Mesendoderm (in vitro differentiated cells): ENCODE data around the gene KRI1. TPM values are rescaled to one million over a fixed set of nuclear protein-coding genes. Genes with fewer than 3 reads are reported as not detected.

Source experiments
- DNase-seq: peaks from one replicate; pipeline ENCODE4 v3.0.0; 2013
- H2AK5ac ChIP-seq: 2 replicates; pipeline ENCODE4 v1.6.1; 2013; ENCODE audit warnings: low read length, inconsistent platforms
- H2BK120ac ChIP-seq: 2 replicates; pipeline ENCODE4 v1.6.1; 2013; ENCODE audit warnings: low read depth, mild to moderate bottlenecking, low read length, moderate library complexity, mixed read lengths
- H2BK15ac ChIP-seq: replicated peaks from 2 replicates; pipeline ENCODE4 v1.6.1; 2013; ENCODE audit warnings: low read depth, mild to moderate bottlenecking, moderate library complexity
- H2BK5ac ChIP-seq: 2 replicates; pipeline ENCODE4 v1.6.1; 2013; ENCODE audit warnings: low read length, inconsistent platforms
- H3K18ac ChIP-seq: 2 replicates; pipeline ENCODE4 v1.6.1; 2013; ENCODE audit warnings: mild to moderate bottlenecking, low read length, mixed read lengths
- H3K23ac ChIP-seq: one replicate; pipeline ENCODE4 v1.6.1; 2013; ENCODE audit warnings: low read length
- H3K27ac ChIP-seq: 2 replicates; pipeline ENCODE4 v1.5.1; 2013; ENCODE audit warnings: low read depth, mild to moderate bottlenecking, inconsistent platforms, low read length, moderate library complexity
- H3K27me3 ChIP-seq: 2 replicates; pipeline ENCODE4 v1.6.1; 2013; ENCODE audit warnings: low read length, control low read depth, mild to moderate bottlenecking, inconsistent platforms; ENCODE audit not compliant: insufficient read depth, poor library complexity
- H3K36me3 ChIP-seq: 2 replicates; pipeline ENCODE4 v1.6.1; 2013; ENCODE audit warnings: low read length, inconsistent platforms; ENCODE audit not compliant: control insufficient read depth, insufficient read depth
- H3K4ac ChIP-seq: one replicate; pipeline ENCODE4 v1.6.1; 2013; ENCODE audit warnings: low read depth, mild to moderate bottlenecking, low read length, moderate library complexity
- H3K4me1 ChIP-seq: 2 replicates; pipeline ENCODE4 v1.6.1; 2013; ENCODE audit warnings: low read depth, low read length, inconsistent platforms; ENCODE audit not compliant: control insufficient read depth
- H3K4me2 ChIP-seq: 2 replicates; pipeline ENCODE4 v1.6.1; 2013; ENCODE audit warnings: low read length
- H3K4me3 ChIP-seq: 2 replicates; pipeline ENCODE4 v1.5.1; 2013; ENCODE audit warnings: mild to moderate bottlenecking, low read length
- H3K56ac ChIP-seq: one replicate; pipeline ENCODE4 v1.6.1; 2013; ENCODE audit warnings: low read length
- H3K79me1 ChIP-seq: 2 replicates; pipeline ENCODE4 v1.6.1; 2013; ENCODE audit warnings: low read length, inconsistent platforms
- H3K79me2 ChIP-seq: 2 replicates; pipeline ENCODE4 v1.6.1; 2013; ENCODE audit warnings: mild to moderate bottlenecking, low read length; ENCODE audit not compliant: control insufficient read depth, insufficient read depth
- H3K9ac ChIP-seq: 2 replicates; pipeline ENCODE4 v1.6.1; 2013; ENCODE audit warnings: low read length, inconsistent platforms
- H4K5ac ChIP-seq: one replicate; pipeline ENCODE4 v1.6.1; 2013; ENCODE audit warnings: low read length
- H4K8ac ChIP-seq: one replicate; pipeline ENCODE4 v1.6.1; 2013; ENCODE audit warnings: low read depth, mild to moderate bottlenecking, control low read depth, low read length, moderate library complexity
- WGBS: extraction: QIAGEN DNeasy Blood & Tissue Kit; methylation state at CpG from one replicate; pipeline ENCODE4 v1.1.7; 2013; ENCODE audit warnings: low lambda C conversion rate, missing lambda C conversion rate; ENCODE audit not compliant: insufficient coverage; ENCODE audit errors: extremely low coverage; 5-methylcytosine and 5-hydroxymethylcytosine counted together
- polyA plus RNA-seq, 2 experiments: library from polyadenylated mRNA; stranded (reverse); fragments of 200-250 nt; gene quantifications; one replicate each; pipeline ENCODE4 v1.2.3, GENCODE V29; 2013

The KRI1 gene
- polyA plus RNA-seq (2013, experiment 1 of 2) = 32.6 TPM
- 31.2 TPM for polyA plus RNA-seq (2013, experiment 2 of 2)

DNA sequence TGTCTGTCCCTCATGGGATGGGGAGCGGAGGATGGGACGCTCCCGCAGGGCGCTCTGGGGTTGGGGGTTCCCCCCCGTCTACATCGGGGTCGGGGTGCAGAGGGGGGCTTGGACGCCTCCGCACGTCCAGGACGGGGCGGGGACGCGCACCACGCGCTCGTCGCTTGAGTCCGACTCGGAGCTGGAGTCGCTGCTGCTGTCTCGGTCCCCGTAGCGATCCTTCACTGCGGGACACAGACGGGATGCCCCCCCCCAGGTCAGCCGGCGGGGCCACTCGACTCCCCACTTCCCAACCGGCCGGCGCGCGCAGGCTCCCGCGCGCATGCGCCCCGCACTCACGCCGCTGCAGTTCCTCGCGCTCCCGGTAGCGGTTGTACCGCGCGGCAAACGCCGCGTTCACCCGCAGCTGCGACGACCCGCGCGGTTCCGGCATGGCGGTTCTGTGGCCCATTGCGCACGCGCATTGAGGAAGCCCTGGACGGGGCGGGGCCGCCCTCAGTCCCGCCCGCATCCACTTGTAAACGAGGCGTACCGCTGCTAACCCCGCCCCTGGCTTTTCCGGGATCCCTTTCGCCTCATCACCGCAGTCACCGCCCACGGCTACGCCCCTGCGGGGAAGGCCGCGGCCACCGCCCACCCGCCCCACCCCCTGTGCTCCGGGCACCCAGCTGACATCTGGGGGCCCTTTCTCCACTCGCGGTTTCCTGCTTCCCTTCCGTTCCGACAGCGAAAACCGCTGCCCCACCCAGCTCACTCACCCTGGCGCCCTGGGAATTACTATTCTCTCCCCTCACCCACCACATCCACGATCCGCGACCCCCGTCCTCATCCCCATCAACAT is at the start of gene KRI1:
TSS of gene KRI1 (minus strand) at position 444 of the 841 bp plus-strand sequence. CDS start at position 433, 11 bp downstream.
- Histone ChIP-seq H2BK15ac (no peak within 1 kb of the TSS), H3K4ac (peak within 1 kb of the TSS; percentile 82), H3K36me3 (no peaks in the 10 kb centered on the region), H2BK5ac (no peak within 1 kb of the TSS), H3K4me3 (peak within 1 kb of the TSS; percentile 83), H3K23ac (peak within 1 kb of the TSS; percentile 80), H3K27me3 (no peaks in the 10 kb centered on the region), H3K9ac (peak within 1 kb of the TSS; percentile 95), H3K79me2 (peaks cover 3% of the 10 kb centered on the region), H3K56ac (peak within 1 kb of the TSS; percentile 97), H2BK120ac (no peak within 1 kb of the TSS), H3K4me2 (peak within 1 kb of the TSS; percentile 80), H3K27ac (peak within 1 kb of the TSS; percentile 91), H3K79me1 (peaks cover 3% of the 10 kb centered on the region), H3K4me1 (peaks cover 2% of the 10 kb centered on the region), H4K5ac (no peak within 1 kb of the TSS), H4K8ac (no peak within 1 kb of the TSS), H2AK5ac (no peak within 1 kb of the TSS), H3K18ac (peak within 1 kb of the TSS; percentile 80)
- DNase-seq = peak; percentile 96
- WGBS = no CpG with 5 or more reads among the region's 94 CpGs

DNA sequence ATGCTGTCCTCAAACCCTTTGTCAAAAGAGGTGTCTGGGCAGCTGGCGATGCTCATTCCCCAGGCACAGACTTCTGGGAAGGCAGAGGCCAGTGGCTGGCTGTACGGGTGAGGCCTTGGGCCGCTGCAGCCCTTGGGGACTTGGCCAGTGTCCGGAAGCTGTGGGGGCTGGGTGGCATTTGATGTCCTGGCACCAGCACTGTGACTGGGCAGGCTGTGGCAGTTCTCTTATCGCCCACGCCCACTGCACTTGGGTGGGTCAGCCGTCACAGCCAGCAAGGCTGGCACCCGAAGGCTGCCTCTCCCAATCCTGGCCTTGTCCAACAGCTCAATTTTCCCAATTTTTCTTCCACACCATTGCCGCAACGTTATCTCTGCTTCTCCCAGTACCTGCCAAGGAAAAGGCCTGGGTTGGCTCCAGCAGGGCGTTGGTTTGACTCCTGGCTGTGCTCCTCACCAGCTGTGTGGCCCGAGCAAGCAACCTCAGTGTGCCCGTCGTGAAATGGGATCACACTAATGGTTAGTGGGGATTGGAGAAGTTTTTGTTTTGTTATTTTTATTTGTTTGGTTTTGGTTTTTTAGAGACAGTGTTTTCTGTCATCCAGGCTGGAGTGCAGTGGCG is 46.8 kb upstream of the KRI1 start:
- Histone ChIP-seq H3K79me2 (no peaks in the 10 kb centered on the region), H3K4me3 (no peak overlapping the region), H2BK120ac (no peak overlapping the region), H4K5ac (no peak overlapping the region), H4K8ac (no peak overlapping the region), H3K4me2 (no peak overlapping the region), H3K27me3 (no peaks in the 10 kb centered on the region), H3K27ac (no peak overlapping the region), H3K18ac (no peak overlapping the region), H3K56ac (no peak overlapping the region), H2BK5ac (no peak overlapping the region), H3K23ac (no peak overlapping the region), H2BK15ac (no peak overlapping the region), H3K4ac (no peak overlapping the region), H2AK5ac (no peak overlapping the region), H3K4me1 (peaks cover 2% of the 10 kb centered on the region), H3K9ac (no peak overlapping the region), H3K79me1 (no peaks in the 10 kb centered on the region), H3K36me3 (no peaks in the 10 kb centered on the region)
- no CpG with 5 or more reads among the region's 15 CpGs for WGBS
- DNase-seq = no peak

DNA sequence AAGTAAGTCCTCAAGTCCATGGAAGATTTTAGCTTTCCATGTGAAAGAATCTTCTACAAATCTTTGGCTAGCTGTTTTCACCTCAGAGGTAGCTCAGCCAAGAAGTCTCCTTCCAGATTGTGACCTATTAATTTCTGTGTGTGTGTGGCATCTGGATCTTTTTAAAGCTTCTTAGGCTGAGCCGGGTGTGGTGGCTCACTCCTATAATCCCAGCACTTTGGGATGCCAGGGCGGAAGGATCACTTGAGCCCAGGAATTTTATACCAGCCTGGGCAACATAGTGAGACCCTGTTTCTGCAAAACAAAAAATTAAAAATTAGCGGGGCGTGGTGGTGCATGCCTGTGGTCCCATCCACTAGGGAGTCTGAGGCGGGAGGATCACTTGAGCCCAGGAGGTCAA is 46.1 kb upstream of the KRI1 start:
- Histone ChIP-seq H3K4me1 (no peaks in the 10 kb centered on the region), H4K5ac (no peak overlapping the region), H2BK15ac (no peak overlapping the region), H2BK120ac (no peak overlapping the region), H3K4me2 (no peak overlapping the region), H2AK5ac (no peak overlapping the region), H3K4me3 (no peak overlapping the region), H3K79me2 (no peaks in the 10 kb centered on the region), H3K23ac (no peak overlapping the region), H3K4ac (no peak overlapping the region), H4K8ac (no peak overlapping the region), H3K56ac (no peak overlapping the region), H2BK5ac (no peak overlapping the region), H3K79me1 (no peaks in the 10 kb centered on the region), H3K9ac (no peak overlapping the region), H3K27me3 (no peaks in the 10 kb centered on the region), H3K18ac (no peak overlapping the region), H3K36me3 (no peaks in the 10 kb centered on the region), H3K27ac (no peak overlapping the region)
- WGBS = no CpG with 5 or more reads among the region's 5 CpGs
- no peak for DNase-seq

DNA sequence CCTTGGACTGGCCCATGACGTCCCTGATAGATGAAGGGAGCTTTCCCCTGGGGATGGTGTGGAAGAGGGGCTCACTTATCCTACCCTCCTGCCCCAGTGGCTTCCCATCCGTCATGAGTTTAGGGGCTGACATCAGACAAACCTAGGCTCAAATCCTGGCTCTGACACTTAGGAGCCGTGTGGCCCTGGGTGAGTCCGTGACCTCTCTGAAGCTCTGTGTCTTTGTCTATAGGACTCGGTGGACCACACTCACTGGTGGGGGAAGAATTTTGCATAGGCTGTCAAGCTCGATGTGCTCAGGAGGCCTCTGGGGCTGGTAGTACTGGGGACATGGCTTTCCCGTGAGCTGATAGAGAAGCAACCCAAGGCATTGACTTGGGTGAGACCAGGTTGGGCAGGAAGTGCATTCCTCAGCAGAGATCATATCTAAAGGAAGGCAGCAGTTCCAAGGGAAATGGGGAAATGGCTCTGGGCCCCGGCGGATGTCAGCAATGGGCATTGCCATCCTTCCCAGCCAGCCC is 38.7 kb upstream of the KRI1 start:
- Histone ChIP-seq H3K56ac (peak overlapping the region; percentile 44), H2BK15ac (no peak overlapping the region), H3K27me3 (no peaks in the 10 kb centered on the region), H3K4ac (no peak overlapping the region), H3K4me1 (peaks cover 6% of the 10 kb centered on the region), H2BK5ac (no peak overlapping the region), H3K9ac (peak overlapping the region; percentile 16), H3K79me1 (peaks cover 8% of the 10 kb centered on the region), H4K5ac (no peak overlapping the region), H3K27ac (no peak overlapping the region), H3K18ac (no peak overlapping the region), H3K4me2 (no peak overlapping the region), H3K79me2 (peaks cover 5% of the 10 kb centered on the region), H3K36me3 (no peaks in the 10 kb centered on the region), H2BK120ac (no peak overlapping the region), H2AK5ac (no peak overlapping the region), H4K8ac (no peak overlapping the region), H3K4me3 (no peak overlapping the region), H3K23ac (no peak overlapping the region)
- WGBS = no CpG with 5 or more reads among the region's 9 CpGs
- DNase-seq = peak; percentile 69

DNA sequence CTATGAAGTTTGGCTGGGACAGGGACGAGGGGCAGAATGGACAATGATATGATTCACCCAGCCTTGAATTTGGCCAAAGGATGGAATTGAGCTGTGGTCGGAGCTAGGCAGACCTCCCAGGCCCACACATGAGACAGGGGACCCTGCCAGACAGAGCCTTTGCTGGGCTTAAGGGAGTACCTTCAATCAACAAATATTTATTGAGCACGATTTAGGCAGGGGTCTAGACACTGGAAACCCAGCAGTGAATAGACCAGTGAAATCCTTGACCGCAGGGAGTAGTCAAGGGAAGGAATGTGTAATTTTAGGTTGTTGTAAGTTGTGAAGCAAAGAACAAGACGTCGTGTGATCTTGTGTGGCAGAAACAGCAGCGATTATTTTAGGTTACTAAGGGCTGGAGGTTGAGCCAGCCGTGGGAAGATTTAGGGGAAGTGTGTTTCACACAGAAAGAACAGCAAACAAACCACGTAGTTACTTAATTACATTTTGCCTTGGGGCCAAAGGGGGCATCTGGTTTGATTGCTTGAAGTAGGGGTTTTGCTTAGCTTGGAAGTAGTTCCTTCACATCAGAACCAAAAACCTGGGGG is 38.2 kb upstream of the KRI1 start:
- H3K79me1 ChIP-seq = peaks cover 8% of the 10 kb centered on the region
- H3K27ac ChIP-seq = no peak overlapping the region
- H3K36me3 ChIP-seq = no peaks in the 10 kb centered on the region
- H2BK5ac ChIP-seq = no peak overlapping the region
- H4K8ac ChIP-seq = no peak overlapping the region
- no peak overlapping the region for H2BK120ac ChIP-seq
- no peak overlapping the region for H2BK15ac ChIP-seq
- H3K23ac ChIP-seq = no peak overlapping the region
- H2AK5ac ChIP-seq = peak overlapping the region; percentile 57
- no peaks in the 10 kb centered on the region for H3K27me3 ChIP-seq
- no peak overlapping the region for H4K5ac ChIP-seq
- peak overlapping the region; percentile 96 for H3K9ac ChIP-seq
- no peak overlapping the region for H3K4me3 ChIP-seq
- H3K79me2 ChIP-seq = peaks cover 5% of the 10 kb centered on the region
- DNase-seq = peak; percentile 42
- peak overlapping the region; percentile 98 for H3K56ac ChIP-seq
- 100% methylated on average over 2 of the region's 9 CpGs for WGBS
- peak overlapping the region; percentile 37 for H3K4me2 ChIP-seq
- no peak overlapping the region for H3K18ac ChIP-seq
- peaks cover 6% of the 10 kb centered on the region for H3K4me1 ChIP-seq
- no peak overlapping the region for H3K4ac ChIP-seq
